Measurements from ENCODE around the gene CTNNB1. TPM values are rescaled to one million over a fixed set of nuclear protein-coding genes. Genes with fewer than 3 reads are reported as not detected.

CTNNB1 gene
- total and polyA plus RNA-seq, 2 of the 8 experiments (the other 6 are each of a cell fraction or from before 2014, with no cell fraction given): 356 to 579 TPM

DNA sequence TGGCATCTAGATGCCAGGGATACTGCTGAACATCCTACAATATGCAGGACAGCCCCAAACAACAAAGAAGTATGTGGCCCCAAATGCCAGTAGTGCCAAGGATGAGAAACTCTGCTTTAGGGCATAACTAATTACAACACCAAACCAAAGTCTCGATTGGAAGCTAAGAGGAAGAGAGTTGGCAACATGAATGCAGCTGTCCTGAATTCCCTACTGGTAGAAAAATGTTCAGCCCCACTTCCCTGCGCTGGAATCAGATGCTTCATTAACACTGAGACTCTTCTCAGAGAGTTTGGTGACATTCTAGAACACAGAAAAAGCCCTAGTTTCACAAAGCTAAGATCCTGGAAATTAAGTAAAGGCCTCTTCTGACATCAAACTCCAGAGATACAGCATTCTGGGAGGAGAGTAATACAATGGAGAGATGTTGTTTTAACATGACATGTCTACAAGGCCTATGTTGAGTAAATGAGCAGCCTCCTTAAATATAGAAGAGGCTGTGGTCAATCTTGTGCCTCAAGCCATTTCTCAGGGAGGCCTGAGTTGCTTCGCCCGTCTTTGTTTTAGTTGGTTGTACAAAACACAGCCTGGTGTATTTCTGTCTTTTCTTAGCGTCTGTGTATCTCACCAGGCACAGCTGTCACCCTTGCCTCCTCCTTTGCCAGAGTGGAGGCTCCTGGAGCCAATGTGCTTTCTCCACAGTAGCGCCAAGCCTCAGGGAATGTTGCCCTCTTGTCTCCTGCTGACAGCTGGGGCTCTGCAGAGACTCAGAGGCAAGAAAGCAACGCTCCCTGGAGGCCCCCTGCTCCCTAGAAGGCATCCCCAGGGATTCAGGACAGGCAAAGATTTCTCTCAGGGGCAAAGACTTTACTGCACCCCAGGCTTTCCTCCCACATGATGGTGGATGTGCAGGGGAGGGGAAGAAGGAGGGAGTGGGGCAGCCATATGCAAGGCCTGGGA, 25.1 kb upstream of the CTNNB1 start:
- Histone ChIP-seq H3K23me2 (ENCODE audit: low read depth, low read length) (no peaks in the 10 kb centered on the region), H3K4me3 (ENCODE audit: extremely low read depth in 1 of 4, insufficient read depth in 2 of 4, low read depth in 3 of 4, low read length in 4 of 4) (no peak overlapping the region), H2BK5ac (ENCODE audit: low read depth, low read length) (no peak overlapping the region), H3K23ac (ENCODE audit: insufficient read length) (no peak overlapping the region), H3K14ac (ENCODE audit: insufficient read length) (no peak overlapping the region), H3K4me1 (replicated peaks in 1 of 4; ENCODE audit: control insufficient read depth in 3 of 4, insufficient read depth in 4 of 4, low read length in 3 of 4) (peaks cover 0 to 7% (median 0%) of the 10 kb centered on the region in 4 experiments; a peak in 2 of 7 replicates), H2BK15ac (ENCODE audit: low read length) (no peak overlapping the region), H3K36me3 (ENCODE audit: control insufficient read depth in 2 of 4, insufficient read depth in 4 of 4, low read length in 3 of 4) (no peaks in the 10 kb centered on the region), H4K91ac (replicated peaks; ENCODE audit: insufficient read length, low read length) (no peak overlapping the region), H4K8ac (ENCODE audit: extremely low read depth, insufficient read depth, low read length) (no peak overlapping the region), H3K79me1 (ENCODE audit: low read depth, low read length) (no peaks in the 10 kb centered on the region), H3K79me2 (ENCODE audit: control insufficient read depth in 1 of 2, insufficient read depth in 2 of 2, low read length in 2 of 2) (no peaks in the 10 kb centered on the region), H4K5ac (ENCODE audit: insufficient read length, low read depth, low read length) (no peak overlapping the region), H3K56ac (replicated peaks; ENCODE audit: insufficient read length, low read depth, low read length) (no peak overlapping the region), H3K9ac (replicated peaks in 1 of 4; ENCODE audit: extremely low read depth in 1 of 4, low read depth in 3 of 4, low read length in 3 of 4) (no peak overlapping the region), H3K9me3 (ENCODE audit: insufficient read depth in 2 of 2, low read depth in 1 of 2, low read length in 1 of 2) (no peaks in the 10 kb centered on the region), H2AFZ (ENCODE audit: low read length) (no peak overlapping the region), H3K18ac (ENCODE audit: extremely low read depth, low read length) (no peak overlapping the region), H4K20me1 (replicated peaks in 1 of 2; ENCODE audit: control insufficient read depth in 1 of 2, insufficient read depth in 2 of 2, low read length in 2 of 2) (peaks cover 0 to 2% of the 10 kb centered on the region in 2 experiments), H2BK120ac (replicated peaks; ENCODE audit: low read depth, low read length) (no peak overlapping the region), H2BK12ac (ENCODE audit: low read depth, low read length) (no peak overlapping the region), H2BK20ac (ENCODE audit: low read length) (no peak overlapping the region; the same call in 1 of the 2 replicates), H2AK5ac (ENCODE audit: low read depth, low read length) (no peak overlapping the region), H3K4me2 (ENCODE audit: insufficient read depth in 1 of 2, low read depth in 2 of 2, low read length in 2 of 2) (no peak overlapping the region), H3K4ac (replicated peaks; ENCODE audit: insufficient read length, low read depth, low read length) (no peak overlapping the region), H3K27ac (ENCODE audit: low read depth, low read length) (no peak overlapping the region), H3K27me3 (replicated peaks in 1 of 4; ENCODE audit: control insufficient read depth in 3 of 4, extremely low read depth in 1 of 4, insufficient read depth in 3 of 4, low read length in 3 of 4) (no peaks in the 10 kb centered on the region)
- TF ChIP-seq TCF12 (IDR thresholded peaks at IDR 0.05; ENCODE audit: low read depth, low read length) (no peak), EGR1 (IDR thresholded peaks at IDR 0.05; ENCODE audit: borderline replicate concordance, low read depth, low read length) (no peak), KDM1A (IDR thresholded peaks at IDR 0.05; ENCODE audit: borderline replicate concordance, low read length) (no peak), HDAC6 (IDR thresholded peaks at IDR 0.05; ENCODE audit: low read depth, low read length) (no peak), TEAD4 (IDR thresholded peaks at IDR 0.05; ENCODE audit: low read depth, low read length) (no peak)
- TF ChIP-seq, protein P1, sequence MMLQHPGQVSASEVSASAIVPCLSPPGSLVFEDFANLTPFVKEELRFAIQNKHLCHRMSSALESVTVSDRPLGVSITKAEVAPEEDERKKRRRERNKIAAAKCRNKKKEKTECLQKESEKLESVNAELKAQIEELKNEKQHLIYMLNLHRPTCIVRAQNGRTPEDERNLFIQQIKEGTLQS (IDR thresholded peaks at IDR 0.05; ENCODE audit: insufficient read depth, low read depth, low read length): no peak
- FAIRE-seq (no peak), DNase-seq (ENCODE audit: low read depth in 1 of 2, low spot score in 2 of 2) (no peak)
- ChIA-PET POLR2A (ENCODE audit: partially characterized antibody) (interaction anchor here (1.5 kb wide), 1 partner anchor 16 kb away, joined by 4 read pairs; no protein-coding TSS in a partner anchor), CTCF (ENCODE audit: partially characterized antibody) (interaction anchor here (1.4 kb wide), 1 partner anchor 18 kb away, joined by 3 read pairs; no protein-coding TSS in a partner anchor)
- 89% methylated on average over 7 of the region's 7 CpGs; no CpG with 5 or more reads in 1 of the 2 experiments for WGBS, 2 experiments (ENCODE audit: extremely low coverage in 1 of 2, insufficient coverage in 1 of 2, insufficient read length in 1 of 2, insufficient replicate concordance in 2 of 2, low coverage in 1 of 2, low lambda C conversion rate in 2 of 2, missing lambda C conversion rate in 1 of 2)

All from H1 (cell line).